Pancreas (tissue), 10 donors: ENCODE data around the gene LYRM2. TPM values are rescaled to one million over a fixed set of nuclear protein-coding genes. Genes with fewer than 3 reads are reported as not detected.

Experiments used
- ATAC-seq, 4 donors: fragments of 200-7000 bp; cut with Tn5 transposase; one replicate each; pipeline versions ENCODE4 v1.8.0 to v1.9.1; 2020; ENCODE audit warnings: mild to moderate bottlenecking in 4 of 4, moderate library complexity in 4 of 4
- DNase-seq, 6 donors: peaks; one replicate each; pipeline ENCODE4 v3.0.0-alpha.2; 2020
- FAIRE-seq: peaks from 2 replicates; lab custom pipeline; 2012; peaks lifted over from hg19 to GRCh38; lab: Jason Lieb, UNC
- H3K27ac ChIP-seq, 4 donors: fragments of 200-600 bp; sonication (generic); 1 replicate in 3 of 4; 2 replicates in 1 of 4; pipeline versions ENCODE4 v1.5.0 to v1.8.0; 2020
- H3K27me3 ChIP-seq, 4 donors: fragments of 200-600 bp; one replicate each; pipeline ENCODE4 v1.8.0; 2021
- H3K36me3 ChIP-seq, 3 donors: fragments of 200-600 bp; sonication (generic) in 1 of 3; one replicate each; pipeline versions ENCODE4 v1.5.0 to v1.8.0; 2020 to 2021
- H3K4me1 ChIP-seq, 3 donors: fragments of 200-600 bp; one replicate each; pipeline ENCODE4 v1.8.0; 2021
- H3K4me3 ChIP-seq, 4 donors: fragments of 200-600 bp; sonication (generic) in 2 of 4; one replicate each; pipeline versions ENCODE4 v1.5.0 to v1.8.0; 2020 to 2021
- H3K9me3 ChIP-seq, 4 donors: fragments of 200-600 bp; one replicate each; pipeline ENCODE4 v1.8.0; 2021
- WGBS, 2 donors: extraction: QIAGEN DNeasy Blood & Tissue Kit; methylation state at CpG; one replicate each; pipeline ENCODE4 v1.1.7; 2013; 5-methylcytosine and 5-hydroxymethylcytosine counted together
- intact Hi-C, 3 donors: fragments of 100-400 bp; cut with DNase I; formaldehyde crosslinking; loops; one replicate each; pipeline versions ENCODE4 v1.11.1 to v1.14.2; 2022
- polyA plus RNA-seq, 2 donors: library from polyadenylated mRNA; stranded (reverse); fragments of 200-250 nt; gene quantifications; one replicate each; pipeline ENCODE4 v1.2.3, GENCODE V29; 2013
- total RNA-seq, 6 donors: library from RNA; stranded (reverse); fragmentation: NEBNext Ultra II Directional in 4 of 6; extraction: Animal tissue kit (Norgen Biotek cat#: 25700) in 4 of 6; gene quantifications; one replicate each; pipeline versions ENCODE4 v1.2.1 to v1.2.4, GENCODE V29; 2021 to 2023
- TF ChIP-seq, protein P1 (sequence below), 4 donors: fragments of 200-600 bp; sonication (generic) in 3 of 4; IDR thresholded peaks; one replicate each; pipeline versions ENCODE4 v1.5.0 to v1.8.0; 2021; ENCODE audit warnings: antibody characterized with exemption in 4 of 4
- donor health status: healthy with polysubstance abuse.
- donor health status: DM: no; HTN: no; CAD: no; lungs with moderate emphysema.
- donor health status: DM: no; HTN: no; CAD: no.
- donor health status: control.
- donor health status: control.
- donor health status: Bipolar disorder and iron deficiency.
- donor health status: DM: yes; HTN: yes; CAD: no.
- donor health status: DM: no; HTN: no; CAD: no.
- donor health status: DM: no; HTN: no; CAD: no.
- donor health status: DM: yes; HTN: yes; CAD: no.

The LYRM2 gene
- total and polyA plus RNA-seq, 8 donors: 6.5 to 17.6 (median 15.7) TPM

DNA sequence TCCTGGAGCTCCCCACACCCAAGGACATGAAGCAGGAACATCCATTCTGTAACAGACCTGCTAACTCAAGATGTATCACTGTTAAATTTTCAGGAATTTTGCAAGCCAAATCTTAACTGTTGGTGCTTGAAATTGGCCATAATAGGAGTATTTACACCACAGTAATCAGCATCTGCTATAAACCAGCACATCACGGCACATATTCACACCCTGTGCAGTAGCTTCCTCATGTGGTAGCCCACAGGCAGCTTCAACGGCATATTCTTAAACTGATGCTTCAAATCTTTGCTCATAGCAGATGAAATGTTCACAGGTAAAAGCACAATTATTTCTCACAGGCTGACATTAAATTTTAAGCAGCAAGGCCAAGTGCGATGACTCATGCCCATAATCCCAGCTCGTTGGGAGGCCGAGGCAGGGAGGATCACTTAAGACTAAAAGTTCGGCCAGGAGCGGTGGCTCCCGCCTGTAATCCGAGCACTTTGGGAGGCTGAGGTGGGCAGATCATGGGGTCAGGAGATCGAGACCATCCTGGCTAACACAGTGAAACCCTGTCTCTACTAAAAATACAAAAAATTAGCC lies 43.5 kb upstream of the LYRM2 start:
- TF ChIP-seq, protein P1, sequence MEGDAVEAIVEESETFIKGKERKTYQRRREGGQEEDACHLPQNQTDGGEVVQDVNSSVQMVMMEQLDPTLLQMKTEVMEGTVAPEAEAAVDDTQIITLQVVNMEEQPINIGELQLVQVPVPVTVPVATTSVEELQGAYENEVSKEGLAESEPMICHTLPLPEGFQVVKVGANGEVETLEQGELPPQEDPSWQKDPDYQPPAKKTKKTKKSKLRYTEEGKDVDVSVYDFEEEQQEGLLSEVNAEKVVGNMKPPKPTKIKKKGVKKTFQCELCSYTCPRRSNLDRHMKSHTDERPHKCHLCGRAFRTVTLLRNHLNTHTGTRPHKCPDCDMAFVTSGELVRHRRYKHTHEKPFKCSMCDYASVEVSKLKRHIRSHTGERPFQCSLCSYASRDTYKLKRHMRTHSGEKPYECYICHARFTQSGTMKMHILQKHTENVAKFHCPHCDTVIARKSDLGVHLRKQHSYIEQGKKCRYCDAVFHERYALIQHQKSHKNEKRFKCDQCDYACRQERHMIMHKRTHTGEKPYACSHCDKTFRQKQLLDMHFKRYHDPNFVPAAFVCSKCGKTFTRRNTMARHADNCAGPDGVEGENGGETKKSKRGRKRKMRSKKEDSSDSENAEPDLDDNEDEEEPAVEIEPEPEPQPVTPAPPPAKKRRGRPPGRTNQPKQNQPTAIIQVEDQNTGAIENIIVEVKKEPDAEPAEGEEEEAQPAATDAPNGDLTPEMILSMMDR (IDR thresholded peaks at IDR 0.05): no peak
- ATAC-seq: no peak
- Histone ChIP-seq H3K27me3 (no peaks in the 10 kb centered on the region), H3K9me3 (no peaks in the 10 kb centered on the region), H3K4me1 (no peaks in the 10 kb centered on the region), H3K36me3 (peaks cover 5 to 79% (median 18%) of the 10 kb centered on the region in 3 donors), H3K4me3 (no peak overlapping the region), H3K27ac (no peak overlapping the region)
- FAIRE-seq: no peak
- 96 to 99% methylated on average over 10 of the region's 10 CpGs for WGBS, 2 donors
- intact Hi-C loops: no loop called here
- DNase-seq: no peak

DNA sequence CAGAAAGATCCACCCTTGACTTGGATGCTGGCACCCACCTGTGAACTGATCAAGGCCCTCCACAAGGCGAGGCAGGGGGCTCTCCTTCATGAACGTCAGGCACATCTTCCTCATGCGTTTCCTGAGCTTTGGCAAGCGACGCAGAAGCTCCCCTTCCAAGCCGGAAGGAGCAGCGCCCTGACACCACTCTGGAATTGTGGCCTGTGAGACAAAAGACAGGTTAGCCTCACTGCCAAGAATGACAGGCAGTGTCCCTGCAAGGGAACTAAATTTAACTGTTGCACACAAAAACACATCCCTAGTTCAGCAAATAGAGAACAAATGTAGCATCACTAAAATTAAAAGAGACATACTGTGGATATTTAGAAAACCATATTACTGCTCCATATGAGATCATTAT lies 42.0 kb upstream of the LYRM2 start:
- intact Hi-C loops: no loop called here
- no peak for DNase-seq
- Histone ChIP-seq H3K27me3 (no peaks in the 10 kb centered on the region), H3K4me1 (no peaks in the 10 kb centered on the region), H3K9me3 (no peaks in the 10 kb centered on the region), H3K27ac (no peak overlapping the region), H3K36me3 (peaks cover 5 to 79% (median 16%) of the 10 kb centered on the region in 3 donors), H3K4me3 (no peak overlapping the region)
- 83 to 86% methylated on average over 7 of the region's 7 CpGs for whole genome bisulfite sequencing, 2 donors
- TF ChIP-seq, protein P1 (IDR thresholded peaks at IDR 0.05): no peak
- no peak for ATAC-seq
- FAIRE-seq: no peak

- DNase-seq (no peak), ATAC-seq (no peak), FAIRE-seq (no peak)
- Histone ChIP-seq H3K36me3 (peaks cover 3 to 79% (median 13%) of the 10 kb centered on the region in 3 donors), H3K4me1 (no peaks in the 10 kb centered on the region), H3K27me3 (no peaks in the 10 kb centered on the region), H3K4me3 (no peak overlapping the region), H3K9me3 (no peaks in the 10 kb centered on the region), H3K27ac (no peak overlapping the region)
- TF ChIP-seq, protein P1 (IDR thresholded peaks at IDR 0.05): no peak
- intact Hi-C loops: no loop called here
- 90 to 92% methylated on average over 2 of the region's 2 CpGs for WGBS, 2 donors
These were observed 41.6 kb upstream of the LYRM2 start for GRCh38 chr6:89680150-89680549.

GRCh38 chr6:89679215-89680120 lies 40.9 kb upstream of the LYRM2 start:
- ATAC-seq (no peak), FAIRE-seq (no peak), DNase-seq (no peak)
- Histone ChIP-seq H3K4me1 (no peaks in the 10 kb centered on the region), H3K27ac (no peak overlapping the region), H3K4me3 (no peak overlapping the region), H3K27me3 (no peaks in the 10 kb centered on the region), H3K9me3 (no peaks in the 10 kb centered on the region), H3K36me3 (peaks cover 7 to 79% (median 13%) of the 10 kb centered on the region in 3 donors)
- TF ChIP-seq, protein P1 (IDR thresholded peaks at IDR 0.05): no peak
- intact Hi-C loops: no loop called here
- WGBS, 2 donors: 81% methylated on average over 6 of the region's 6 CpGs
